HepG2 (cell line): Measurements from ENCODE around the gene HS3ST1. TPM values are rescaled to one million over a fixed set of nuclear protein-coding genes. Genes with fewer than 3 reads are reported as not detected.
"Not testable (repeated sequence)": the region's sequence is repeated elsewhere in the genome, so short reads cannot be mapped to it uniquely, and the experiment has no call there.

Experiments
- ATAC-seq: fragments of 200-7000 bp; cut with Tn5 transposase; 3 replicates; pipeline ENCODE4 v1.9.1; 2020; ENCODE audit warnings: mild to moderate bottlenecking, moderate library complexity
- BruUV-seq: library from RNA; stranded (reverse); fragments of 400-500 nt; replicated peaks from 2 replicates; lab custom pipeline; 2021; lab: Mats Ljungman, UMichigan
- CTCF ChIA-PET: fragments of 300-600 bp; formaldehyde crosslinking; extraction: SDS; loops from one replicate; lab custom pipeline; 2021; ENCODE audit warnings: low total read pairs, inconsistent platforms, low intra/inter-chr PET ratio; lab: Yijun Ruan, JAX
- POLR2A ChIA-PET: fragments of 350-600 bp; sonication (Branson Sonifier 250); formaldehyde crosslinking; loops from one replicate; lab custom pipeline; 2020; ENCODE audit warnings: antibody characterized with exemption, inconsistent platforms; lab: Yijun Ruan, JAX
- DNase-seq: peaks from one replicate; pipeline ENCODE4 v3.0.0-alpha.2; 2015; ENCODE audit warnings: low spot score
- FAIRE-seq: peaks from 3 replicates; lab custom pipeline; 2011; peaks lifted over from hg19 to GRCh38; lab: Jason Lieb, UNC
- H2AFZ ChIP-seq: one replicate; pipeline ENCODE4 v1.6.1; 2011; ENCODE audit warnings: low read length, inconsistent platforms
- H3K27ac ChIP-seq: fragments of 300-600 bp; 3 replicates; pipeline ENCODE4 v1.8.0; 2011; ENCODE audit warnings: mixed run types, mild to moderate bottlenecking, mixed read lengths, low read length, inconsistent platforms; ENCODE audit not compliant: insufficient read depth; ENCODE audit errors: extremely low read length
- H3K27me3 ChIP-seq, 2 experiments: fragments of 200-600 bp in 1 of 2; 2 replicates in 1 of 2; 3 replicates in 1 of 2; pipeline versions ENCODE4 v1.6.0 to v1.8.0; 2011; ENCODE audit warnings: low read length in 2 of 2, mild to moderate bottlenecking in 2 of 2, moderate library complexity in 2 of 2, inconsistent platforms in 1 of 2; ENCODE audit not compliant: insufficient read depth in 2 of 2, control insufficient read depth in 1 of 2
- H3K36me3 ChIP-seq, 2 experiments: fragments of 200-600 bp in 1 of 2; replicated peaks in 1 of 2; 2 replicates in 1 of 2; 3 replicates in 1 of 2; pipeline versions ENCODE4 v1.5.1 to v1.8.0; 2011; ENCODE audit warnings: low read length in 2 of 2, inconsistent platforms in 1 of 2; ENCODE audit not compliant: insufficient read depth in 2 of 2, control insufficient read depth in 1 of 2
- H3K4me1 ChIP-seq: 2 replicates; pipeline ENCODE4 v1.5.1; 2012; ENCODE audit warnings: low read length, inconsistent platforms; ENCODE audit not compliant: insufficient read depth
- H3K4me2 ChIP-seq: 2 replicates; pipeline ENCODE4 v1.6.0; 2011; ENCODE audit warnings: low read depth, low read length, inconsistent platforms
- H3K4me3 ChIP-seq, 3 experiments: fragments of 200-600 bp in 1 of 3; sonication (generic), shearing (Covaris generic) in 1 of 3; replicated peaks in 1 of 3; 2 replicates each; pipeline ENCODE4 v1.5.1; 2011 to 2016; ENCODE audit warnings: low read length in 3 of 3, inconsistent platforms in 2 of 3, low read depth in 2 of 3, mild to moderate bottlenecking in 2 of 3, control low read depth in 1 of 3, mixed read lengths in 1 of 3; ENCODE audit not compliant: insufficient read depth in 1 of 3
- H3K79me2 ChIP-seq: one replicate; pipeline ENCODE4 v1.6.1; 2011; ENCODE audit warnings: low read length, inconsistent platforms; ENCODE audit not compliant: insufficient read depth
- H3K9ac ChIP-seq: 2 replicates; pipeline ENCODE4 v1.6.0; 2011; ENCODE audit warnings: mild to moderate bottlenecking, low read depth, low read length, inconsistent platforms; ENCODE audit not compliant: insufficient read depth
- H3K9me3 ChIP-seq: 2 replicates; pipeline ENCODE4 v1.5.1; 2012; ENCODE audit warnings: mild to moderate bottlenecking, low read length
- H4K20me1 ChIP-seq: 2 replicates; pipeline ENCODE4 v1.6.0; 2011; ENCODE audit warnings: inconsistent platforms, mild to moderate bottlenecking, low read length, moderate library complexity; ENCODE audit not compliant: insufficient read depth
- ARNTL ChIP-seq: sonication (generic); formaldehyde crosslinking; IDR thresholded peaks from 2 replicates; pipeline ENCODE4 v1.4.0; 2020; ENCODE audit warnings: mild to moderate bottlenecking, missing genetic modification reagents
- ATF1 ChIP-seq: IDR thresholded peaks from 2 replicates; pipeline ENCODE4 v1.6.1; 2016; ENCODE audit warnings: mild to moderate bottlenecking, control low read depth
- CEBPB ChIP-seq: IDR thresholded peaks from 2 replicates; pipeline ENCODE4 v1.6.1; 2011; ENCODE audit warnings: low read depth, low read length, improper control_type of control experiment, borderline replicate concordance
- FLYWCH1 ChIP-seq: sonication (generic); formaldehyde crosslinking; IDR thresholded peaks from 2 replicates; pipeline ENCODE4 v1.8.1; 2023; ENCODE audit warnings: mild to moderate bottlenecking, missing genetic modification reagents
- GPN1 ChIP-seq: sonication (generic); formaldehyde crosslinking; IDR thresholded peaks from 2 replicates; pipeline ENCODE4 v1.5.1; 2020; ENCODE audit warnings: missing genetic modification reagents, borderline replicate concordance
- MAFG ChIP-seq: sonication (generic); formaldehyde crosslinking; IDR thresholded peaks from 2 replicates; pipeline ENCODE4 v1.5.1; 2020; ENCODE audit warnings: mild to moderate bottlenecking, missing genetic modification reagents
- MXD4 ChIP-seq: IDR thresholded peaks from 2 replicates; pipeline ENCODE4 v1.6.1; 2016; ENCODE audit warnings: mild to moderate bottlenecking, missing biosample characterization, missing genetic modification reagents
- NFYC ChIP-seq: IDR thresholded peaks from 2 replicates; pipeline ENCODE4 v1.6.1; 2016; ENCODE audit warnings: missing genetic modification reagents, missing compliant biosample characterization
- REL ChIP-seq: sonication (generic); formaldehyde crosslinking; conservative IDR thresholded peaks from 2 replicates; pipeline ENCODE4 v1.8.0; 2022; ENCODE audit warnings: mild to moderate bottlenecking, missing genetic modification reagents, moderate library complexity
- TBP ChIP-seq: sonication (generic); formaldehyde crosslinking; IDR thresholded peaks from 2 replicates; pipeline ENCODE4 v1.5.0; 2020; ENCODE audit warnings: missing genetic modification reagents
- ZC3H4 ChIP-seq: sonication (generic); formaldehyde crosslinking; IDR thresholded peaks from 2 replicates; pipeline ENCODE4 v1.4.0; 2020; ENCODE audit warnings: missing genetic modification reagents, borderline replicate concordance
- ZFP36L2 ChIP-seq: sonication (generic); formaldehyde crosslinking; IDR thresholded peaks from 2 replicates; pipeline ENCODE4 v1.4.0; 2020; ENCODE audit warnings: missing genetic modification reagents
- ZNF468 ChIP-seq: sonication (generic); formaldehyde crosslinking; IDR thresholded peaks from 2 replicates; pipeline ENCODE4 v1.8.0; 2022; ENCODE audit warnings: mild to moderate bottlenecking, moderate library complexity, missing genetic modification reagents
- ZNF543 ChIP-seq: sonication (generic); formaldehyde crosslinking; IDR thresholded peaks from 2 replicates; pipeline ENCODE4 v1.4.0; 2020; ENCODE audit warnings: mild to moderate bottlenecking, missing genetic modification reagents
- ZNF556 ChIP-seq: sonication (generic); formaldehyde crosslinking; IDR thresholded peaks from 2 replicates; pipeline ENCODE4 v1.4.0; 2020; ENCODE audit warnings: mild to moderate bottlenecking, missing genetic modification reagents, borderline replicate concordance
- WGBS: methylation state at CpG from one replicate; pipeline ENCODE4 v1.1.6; 2017; ENCODE audit warnings: low lambda C conversion rate; 5-methylcytosine and 5-hydroxymethylcytosine counted together
- in situ Hi-C: cut with HindIII; loops from 2 replicates; pipeline ENCODE4 v1.10.0; 2017; ENCODE audit warnings: low pct_unique_long_range_greater_than_20kb; ENCODE audit not compliant: extremely low pct_ligation_motif_present
- intact Hi-C: fragments of 100-400 bp; cut with micrococcal nuclease; formaldehyde crosslinking; loops from one replicate; pipeline ENCODE4 v1.10.0; 2022; ENCODE audit not compliant: unreplicated experiment
- polyA plus RNA-seq, 8 experiments: library from polyadenylated mRNA; depleted of rRNA in 3 of 8; stranded (reverse) in 7 of 8; unstranded in 1 of 8; fragments of >200 nt; fragmentation: Illumina TruSeq in 4 of 8; extraction: Trizol in 4 of 8; gene quantifications; 2 replicates each; pipeline versions ENCODE4 v1.2.1 to v1.2.3, GENCODE V29; 2011 to 2016; ENCODE audit warnings: low read depth in 4 of 8, missing spikeins in 1 of 8, mixed read lengths in 1 of 8; ENCODE audit not compliant: insufficient read depth in 1 of 8
- total RNA-seq, 5 experiments: library from RNA; depleted of rRNA; stranded (reverse); fragments of >200 nt; fragmentation: Illumina TruSeq; extraction: Trizol; gene quantifications; 2 replicates each; pipeline ENCODE4 v1.2.3, GENCODE V29; 2016; ENCODE audit warnings: low read depth in 1 of 5
- TF ChIP-seq, protein P1 (sequence below): sonication (generic); formaldehyde crosslinking; IDR thresholded peaks from 2 replicates; pipeline ENCODE4 v1.8.1; 2023; ENCODE audit warnings: mild to moderate bottlenecking, inconsistent platforms, moderate library complexity, missing genetic modification reagents, borderline replicate concordance
- TF ChIP-seq, protein P2 (sequence below): sonication (generic); formaldehyde crosslinking; conservative IDR thresholded peaks from 2 replicates; pipeline ENCODE4 v1.8.0; 2022; ENCODE audit warnings: low read depth, missing genetic modification reagents

The HS3ST1 gene
- total and polyA plus RNA-seq, 2 of the 13 experiments (the other 11 are each of a cell fraction or from before 2014, with no cell fraction given): not detected

DNA sequence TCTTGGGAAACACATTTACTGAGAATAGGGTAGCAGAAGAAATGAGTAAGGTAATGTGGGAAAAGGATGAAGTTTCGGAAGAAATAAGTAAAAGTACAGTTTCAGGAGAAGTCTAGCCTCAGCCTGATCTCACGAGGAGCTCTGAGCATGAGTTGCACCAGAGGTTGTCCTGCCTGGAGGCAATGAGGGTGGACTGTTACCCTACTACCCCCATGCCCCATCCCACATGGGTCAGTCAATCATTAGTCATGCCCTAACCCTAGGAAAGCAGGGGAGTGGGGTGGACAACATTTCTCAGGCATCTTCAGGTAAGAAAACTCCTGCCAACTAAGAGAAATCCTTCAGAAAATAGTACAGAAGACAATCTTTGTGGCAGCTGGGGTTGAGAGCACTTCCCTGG, 35.1 kb downstream of the HS3ST1 start (continued):
- no peak for TF ChIP-seq ARNTL (CRISPR knock-in tag)
- TF ChIP-seq, protein P1, sequence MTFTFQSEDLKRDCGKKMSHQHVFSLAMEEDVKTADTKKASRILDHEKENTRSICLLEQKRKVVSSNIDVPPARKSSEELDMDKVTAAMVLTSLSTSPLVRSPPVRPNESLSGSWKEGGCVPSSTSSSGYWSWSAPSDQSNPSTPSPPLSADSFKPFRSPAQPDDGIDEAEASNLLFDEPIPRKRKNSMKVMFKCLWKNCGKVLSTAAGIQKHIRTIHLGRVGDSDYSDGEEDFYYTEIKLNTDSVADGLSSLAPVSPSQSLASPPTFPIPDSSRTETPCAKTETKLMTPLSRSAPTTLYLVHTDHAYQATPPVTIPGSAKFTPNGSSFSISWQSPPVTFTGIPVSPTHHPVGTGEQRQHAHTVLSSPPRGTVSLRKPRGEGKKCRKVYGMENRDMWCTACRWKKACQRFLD (CRISPR knock-in tag): no peak
- TF ChIP-seq ZNF543: no peak
- TF ChIP-seq MAFG (CRISPR knock-in tag): no peak

DNA sequence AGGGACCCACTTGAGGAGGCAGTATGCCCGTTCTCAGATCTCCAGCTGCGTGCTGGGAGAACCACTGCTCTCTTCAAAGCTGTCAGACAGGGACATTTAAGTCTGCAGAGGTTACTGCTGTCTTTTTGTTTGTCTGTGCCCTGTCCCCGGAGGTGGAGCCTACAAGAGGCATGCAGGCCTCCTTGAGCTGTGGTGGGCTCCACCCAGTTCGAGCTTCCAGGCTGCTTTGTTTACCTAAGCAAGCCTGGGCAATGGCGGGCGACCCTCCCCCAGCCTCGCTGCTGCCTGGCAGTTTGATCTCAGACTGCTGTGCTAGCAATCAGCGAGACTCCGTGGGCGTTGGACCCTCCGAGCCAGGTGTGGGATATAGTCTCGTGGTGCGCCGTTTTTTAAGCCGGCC, 44.6 kb downstream of the HS3ST1 start:
- intact Hi-C loops, H2AFZ ChIP-seq, H3K27me3 ChIP-seq, DNase-seq, CTCF ChIA-PET, H3K4me2 ChIP-seq, FAIRE-seq, H3K4me1 ChIP-seq, POLR2A ChIA-PET, H4K20me1 ChIP-seq, H3K9ac ChIP-seq, ATAC-seq, H3K36me3 ChIP-seq, BruUV-seq, H3K4me3 ChIP-seq, in situ Hi-C loops, H3K79me2 ChIP-seq, H3K27ac ChIP-seq: not testable (repeated sequence)
- peaks cover 35% of the 10 kb centered on the region for H3K9me3 ChIP-seq
- 69% methylated on average over 3 of the region's 15 CpGs for WGBS

DNA sequence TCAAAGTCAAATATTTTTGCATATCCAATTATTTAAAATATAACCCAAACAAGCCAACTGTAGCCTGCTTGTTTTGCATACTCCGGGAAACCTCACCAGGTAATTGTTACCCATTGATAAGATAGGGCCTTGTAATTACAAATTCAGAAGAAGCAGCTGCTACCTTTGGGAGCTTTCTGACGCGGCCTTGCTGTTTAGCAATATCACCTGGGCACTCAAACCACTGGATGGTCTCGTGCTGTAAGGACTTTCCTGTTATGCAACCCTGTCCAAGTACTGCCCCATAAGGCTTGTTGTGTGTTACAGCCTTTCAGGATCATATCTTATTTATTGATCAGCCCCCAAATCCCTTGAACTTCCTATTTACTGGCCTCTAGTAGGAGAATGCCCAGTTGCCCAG, 52.1 kb downstream of the HS3ST1 start:
- DNase-seq (no peak), ATAC-seq (no peak)
- TF ChIP-seq ZC3H4 (CRISPR knock-in tag) (no peak), GPN1 (CRISPR knock-in tag) (no peak), FLYWCH1 (CRISPR knock-in tag) (no peak), ATF1 (no peak), REL (no peak), NFYC (CRISPR knock-in tag) (no peak), ZNF556 (CRISPR knock-in tag) (no peak), ZNF468 (CRISPR knock-in tag) (no peak), MXD4 (no peak), CEBPB (no peak), TBP (CRISPR knock-in tag) (no peak), ZFP36L2 (CRISPR knock-in tag) (no peak)
- TF ChIP-seq, protein P2, sequence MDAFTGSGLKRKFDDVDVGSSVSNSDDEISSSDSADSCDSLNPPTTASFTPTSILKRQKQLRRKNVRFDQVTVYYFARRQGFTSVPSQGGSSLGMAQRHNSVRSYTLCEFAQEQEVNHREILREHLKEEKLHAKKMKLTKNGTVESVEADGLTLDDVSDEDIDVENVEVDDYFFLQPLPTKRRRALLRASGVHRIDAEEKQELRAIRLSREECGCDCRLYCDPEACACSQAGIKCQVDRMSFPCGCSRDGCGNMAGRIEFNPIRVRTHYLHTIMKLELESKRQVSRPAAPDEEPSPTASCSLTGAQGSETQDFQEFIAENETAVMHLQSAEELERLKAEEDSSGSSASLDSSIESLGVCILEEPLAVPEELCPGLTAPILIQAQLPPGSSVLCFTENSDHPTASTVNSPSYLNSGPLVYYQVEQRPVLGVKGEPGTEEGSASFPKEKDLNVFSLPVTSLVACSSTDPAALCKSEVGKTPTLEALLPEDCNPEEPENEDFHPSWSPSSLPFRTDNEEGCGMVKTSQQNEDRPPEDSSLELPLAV (CRISPR knock-in tag): no peak

More for the DNA sequence above, 52.1 kb downstream of the HS3ST1 start:
- intact Hi-C loops: no loop called here
- H4K20me1 ChIP-seq: no peaks in the 10 kb centered on the region
- no peak overlapping the region for H2AFZ ChIP-seq
- peaks cover 25% of the 10 kb centered on the region for H3K9me3 ChIP-seq
- H3K4me3 ChIP-seq: no peak overlapping the region
- ChIA-PET CTCF (no interaction called here), POLR2A (no interaction called here)
- H3K27me3 ChIP-seq: no peaks in the 10 kb centered on the region
- H3K4me2 ChIP-seq: no peak overlapping the region
- 13% methylated on average over 2 of the region's 4 CpGs for WGBS
- no peaks in the 10 kb centered on the region for H3K36me3 ChIP-seq
- in situ Hi-C loops: no loop called here
- BruUV-seq: no TSS peak
- H3K9ac ChIP-seq: no peak overlapping the region
- H3K79me2 ChIP-seq: no peaks in the 10 kb centered on the region
- no peak overlapping the region for H3K27ac ChIP-seq
- no peaks in the 10 kb centered on the region for H3K4me1 ChIP-seq
- FAIRE-seq: no peak
